ENCODE results near the gene NDUFB10. TPM values are rescaled to one million over a fixed set of nuclear protein-coding genes. Genes with fewer than 3 reads are reported as not detected.

NDUFB10 gene

GRCh38 chr16:2009791-2010510, 50.6 kb downstream of the NDUFB10 start, which contains the start of gene ZNF598:
Gene ZNF598 (minus strand): TSS chr16:2009821.
- peak within 1 kb of the TSS; percentile 82 for H3K18ac ChIP-seq (ENCODE audit: low read length)
- peak; percentile 83 for DNase-seq (ENCODE audit: low spot score)

More at GRCh38 chr16:2009791-2010510, 50.6 kb downstream of the NDUFB10 start, which contains the start of gene ZNF598:
- WGBS, 2 donors (ENCODE audit: extremely low coverage in 2 of 2, insufficient read length in 2 of 2, insufficient replicate concordance in 1 of 2): no CpG with 5 or more reads among the region's 52 CpGs
- Histone ChIP-seq H4K91ac (ENCODE audit: low read depth, low read length, poor library complexity) (no peak within 1 kb of the TSS), H2BK5ac (ENCODE audit: low read length) (peak within 1 kb of the TSS; percentile 42), H3K9me3 (replicated peaks in 1 of 2; ENCODE audit: control insufficient read depth in 2 of 2, insufficient read depth in 1 of 2, low read depth in 1 of 2, low read length in 2 of 2) (no peaks in the 10 kb centered on the region), H3K4me1 (ENCODE audit: control insufficient read depth in 2 of 2, insufficient read depth in 1 of 2, low read depth in 1 of 2, low read length in 2 of 2) (peaks cover 17 to 22% of the 10 kb centered on the region in 2 donors), H2AFZ (ENCODE audit: low read length) (peak within 1 kb of the TSS; percentile 84), H2BK15ac (ENCODE audit: low read length) (peak within 1 kb of the TSS; percentile 46), H3K14ac (ENCODE audit: low read length) (peak within 1 kb of the TSS; percentile 71), H3K4ac (ENCODE audit: low read length) (no peak within 1 kb of the TSS), H3K4me2 (ENCODE audit: insufficient read depth, low read length, poor library complexity, severe bottlenecking) (peak within 1 kb of the TSS; percentile 81), H3K27me3 (ENCODE audit: control insufficient read depth in 3 of 3, insufficient read depth in 3 of 3, low read depth in 1 of 3, low read length in 3 of 3) (no peaks in the 10 kb centered on the region), H3K36me3 (replicated peaks in 1 of 2; ENCODE audit: control insufficient read depth in 2 of 2, insufficient read depth in 2 of 2, low read length in 2 of 2) (peaks cover 8 to 18% of the 10 kb centered on the region in 2 donors), H3K79me1 (ENCODE audit: low read depth, low read length) (peaks cover 28% of the 10 kb centered on the region), H2BK120ac (ENCODE audit: low read depth, low read length) (no peak within 1 kb of the TSS), H3K23ac (ENCODE audit: low read depth, low read length, poor library complexity) (peak within 1 kb of the TSS; percentile 48), H3K9ac (ENCODE audit: low read depth, low read length, poor library complexity) (peak within 1 kb of the TSS; percentile 97), H2AK5ac (ENCODE audit: low read depth, low read length) (peak within 1 kb of the TSS; percentile 53), H2BK12ac (ENCODE audit: low read length) (no peak within 1 kb of the TSS), H3K27ac (replicated peaks; ENCODE audit: low read length) (peak within 1 kb of the TSS; percentile 9), H3K4me3 (ENCODE audit: low read length in 2 of 2) (peak within 1 kb of the TSS; percentile 65 to 99), H4K8ac (ENCODE audit: low read depth, low read length) (peak within 1 kb of the TSS; percentile 24)

Small RNA genes within 50 kb of the gene (small RNA-seq; reads per million reads assigned to genes)
- not detected for gene AC005363.2 (ENCODE audit: insufficient read depth)
- gene SNORA10 (ENCODE audit: insufficient read depth): not detected
- not detected for gene SNORA64 (ENCODE audit: insufficient read depth)
